H1 (cell line): ENCODE data around the gene PAX9. TPM values are rescaled to one million over a fixed set of nuclear protein-coding genes. Genes with fewer than 3 reads are reported as not detected.

ENCODE experiments used
- CTCF ChIA-PET: fragments of 300-600 bp; sonication (Branson Sonifier 250); formaldehyde crosslinking; loops from one replicate; lab custom pipeline; 2021; ENCODE audit not compliant: partially characterized antibody; lab: Charles Lee
- POLR2A ChIA-PET: fragments of 300-600 bp; sonication (Branson Sonifier 250); formaldehyde crosslinking; loops from one replicate; lab custom pipeline; 2021; ENCODE audit warnings: inconsistent platforms; ENCODE audit not compliant: partially characterized antibody; lab: Charles Lee
- DNase-seq, 2 experiments: peaks; one replicate each; pipeline versions ENCODE4 v3.0.0 to v3.0.0-alpha.2; 2010 to 2022; ENCODE audit warnings: low spot score in 2 of 2, low read depth in 1 of 2, mixed read lengths in 1 of 2
- FAIRE-seq: peaks from 2 replicates; lab custom pipeline; 2011; peaks lifted over from hg19 to GRCh38; lab: Jason Lieb, UNC
- H2AFZ ChIP-seq: 2 replicates; pipeline ENCODE4 v1.8.1; 2012; ENCODE audit warnings: low read length, inconsistent platforms
- H2AK5ac ChIP-seq: 2 replicates; pipeline ENCODE4 v1.6.1; 2013; ENCODE audit warnings: low read depth, low read length
- H2BK120ac ChIP-seq: replicated peaks from 2 replicates; pipeline ENCODE3; 2013; ENCODE audit warnings: low read depth, low read length, inconsistent platforms
- H2BK12ac ChIP-seq: 2 replicates; pipeline ENCODE4 v1.6.1; 2013; ENCODE audit warnings: low read depth, low read length
- H2BK15ac ChIP-seq: 2 replicates; pipeline ENCODE4 v1.6.1; 2013; ENCODE audit warnings: low read length
- H2BK20ac ChIP-seq: 2 replicates; pipeline ENCODE4 v1.6.1; 2013; ENCODE audit warnings: low read length
- H2BK5ac ChIP-seq: 2 replicates; pipeline ENCODE4 v1.6.1; 2013; ENCODE audit warnings: low read depth, low read length
- H3K14ac ChIP-seq: 2 replicates; pipeline ENCODE4 v1.6.1; 2013; ENCODE audit warnings: inconsistent platforms; ENCODE audit not compliant: insufficient read length
- H3K18ac ChIP-seq: 2 replicates; pipeline ENCODE4 v1.6.1; 2013; ENCODE audit warnings: low read length; ENCODE audit errors: extremely low read depth
- H3K23ac ChIP-seq: 2 replicates; pipeline ENCODE4 v1.6.1; 2013; ENCODE audit warnings: inconsistent platforms; ENCODE audit not compliant: insufficient read length
- H3K23me2 ChIP-seq: 2 replicates; pipeline ENCODE4 v1.6.1; 2013; ENCODE audit warnings: low read depth, low read length
- H3K27ac ChIP-seq: 2 replicates; pipeline ENCODE4 v1.6.1; 2011; ENCODE audit warnings: low read depth, low read length, inconsistent platforms
- H3K27me3 ChIP-seq, 4 experiments: replicated peaks in 1 of 4; 1 replicate in 1 of 4; 2 replicates in 3 of 4; pipeline versions ENCODE4 v1.6.1 to v1.8.1; 2011 to 2013; ENCODE audit warnings: low read length in 3 of 4, mild to moderate bottlenecking in 3 of 4, inconsistent platforms in 2 of 4, mixed read lengths in 2 of 4, moderate library complexity in 1 of 4; ENCODE audit not compliant: control insufficient read depth in 3 of 4, insufficient read depth in 3 of 4; ENCODE audit errors: extremely low read depth in 1 of 4
- H3K36me3 ChIP-seq, 4 experiments: 2 replicates each; pipeline versions ENCODE4 v1.6.1 to v1.8.1; 2011 to 2013; ENCODE audit warnings: mild to moderate bottlenecking in 4 of 4, low read length in 3 of 4, moderate library complexity in 2 of 4, control low read depth in 1 of 4, inconsistent platforms in 1 of 4; ENCODE audit not compliant: insufficient read depth in 4 of 4, control insufficient read depth in 2 of 4
- H3K4ac ChIP-seq: replicated peaks from 2 replicates; pipeline ENCODE3; 2013; ENCODE audit warnings: low read length, low read depth, mixed read lengths, inconsistent platforms; ENCODE audit not compliant: insufficient read length
- H3K4me1 ChIP-seq, 4 experiments: replicated peaks in 1 of 4; 1 replicate in 1 of 4; 2 replicates in 3 of 4; pipeline versions ENCODE4 v1.6.1 to v1.8.1; 2011 to 2013; ENCODE audit warnings: low read length in 3 of 4, inconsistent platforms in 2 of 4, mixed read lengths in 1 of 4; ENCODE audit not compliant: insufficient read depth in 4 of 4, control insufficient read depth in 3 of 4
- H3K4me2 ChIP-seq, 2 experiments: 2 replicates each; pipeline versions ENCODE4 v1.6.1 to v1.8.1; 2011 to 2013; ENCODE audit warnings: low read depth in 2 of 2, low read length in 2 of 2, control low read depth in 1 of 2, inconsistent platforms in 1 of 2, mild to moderate bottlenecking in 1 of 2; ENCODE audit not compliant: insufficient read depth in 1 of 2
- H3K4me3 ChIP-seq, 4 experiments: fragments of 200-600, 300-600 bp in 1 of 4; sonication (generic), shearing (Covaris generic), sonication (Bioruptor Twin) in 1 of 4; 2 replicates each; pipeline versions ENCODE4 v1.5.1 to v1.8.1; 2011 to 2016; ENCODE audit warnings: low read length in 4 of 4, low read depth in 3 of 4, control low read depth in 2 of 4, inconsistent platforms in 2 of 4, mild to moderate bottlenecking in 2 of 4, mixed read lengths in 1 of 4, moderate library complexity in 1 of 4; ENCODE audit not compliant: insufficient read depth in 2 of 4; ENCODE audit errors: extremely low read depth in 1 of 4
- H3K56ac ChIP-seq: replicated peaks from 2 replicates; pipeline ENCODE3; 2013; ENCODE audit warnings: low read depth, mild to moderate bottlenecking, mixed read lengths, low read length, inconsistent platforms; ENCODE audit not compliant: insufficient read length
- H3K79me1 ChIP-seq: 2 replicates; pipeline ENCODE4 v1.6.1; 2013; ENCODE audit warnings: low read depth, low read length, control low read depth
- H3K79me2 ChIP-seq, 2 experiments: 2 replicates each; pipeline versions ENCODE4 v1.6.1 to v1.8.1; 2012 to 2013; ENCODE audit warnings: low read length in 2 of 2, mild to moderate bottlenecking in 2 of 2, inconsistent platforms in 1 of 2; ENCODE audit not compliant: insufficient read depth in 2 of 2, control insufficient read depth in 1 of 2
- H3K9ac ChIP-seq, 4 experiments: replicated peaks in 1 of 4; 1 replicate in 1 of 4; 2 replicates in 3 of 4; pipeline versions ENCODE4 v1.6.1 to v1.8.1; 2011 to 2013; ENCODE audit warnings: low read depth in 3 of 4, low read length in 3 of 4, control low read depth in 2 of 4, mild to moderate bottlenecking in 2 of 4, moderate library complexity in 2 of 4, inconsistent platforms in 1 of 4; ENCODE audit errors: extremely low read depth in 1 of 4
- H3K9me3 ChIP-seq, 2 experiments: 2 replicates each; pipeline versions ENCODE4 v1.6.1 to v1.8.1; 2012 to 2013; ENCODE audit warnings: mild to moderate bottlenecking in 2 of 2, moderate library complexity in 2 of 2, control low read depth in 1 of 2, inconsistent platforms in 1 of 2, low read depth in 1 of 2, low read length in 1 of 2, mixed read lengths in 1 of 2; ENCODE audit not compliant: insufficient read depth in 2 of 2
- H4K20me1 ChIP-seq, 2 experiments: replicated peaks in 1 of 2; 2 replicates each; pipeline versions ENCODE3 to v1.8.1; 2011 to 2013; ENCODE audit warnings: inconsistent platforms in 2 of 2, low read length in 2 of 2, mild to moderate bottlenecking in 1 of 2; ENCODE audit not compliant: insufficient read depth in 2 of 2, control insufficient read depth in 1 of 2
- H4K5ac ChIP-seq: 2 replicates; pipeline ENCODE4 v1.6.1; 2013; ENCODE audit warnings: low read length, low read depth, mixed read lengths, inconsistent platforms; ENCODE audit not compliant: insufficient read length
- H4K8ac ChIP-seq: 2 replicates; pipeline ENCODE4 v1.8.0; 2013; ENCODE audit warnings: mild to moderate bottlenecking, moderate library complexity, low read length, inconsistent platforms; ENCODE audit not compliant: insufficient read depth; ENCODE audit errors: extremely low read depth
- H4K91ac ChIP-seq: replicated peaks from 2 replicates; pipeline ENCODE3; 2013; ENCODE audit warnings: low read length, mixed read lengths, inconsistent platforms; ENCODE audit not compliant: insufficient read length
- BACH1 ChIP-seq: IDR thresholded peaks from 2 replicates; pipeline ENCODE4 v1.6.1; 2012; ENCODE audit warnings: low read length, improper control_type of control experiment
- CBX5 ChIP-seq: fragments of 300-800, 300-1000 bp; sonication (generic); IDR thresholded peaks from 2 replicates; pipeline ENCODE4 v1.7.1; 2016; ENCODE audit warnings: antibody characterized with exemption, low read length, low read depth
- CHD2 ChIP-seq: IDR thresholded peaks from 2 replicates; pipeline ENCODE4 v1.6.1; 2012; ENCODE audit warnings: low read length, improper control_type of control experiment
- CTCF ChIP-seq, 3 experiments: IDR thresholded peaks; 1 replicate in 2 of 3; 2 replicates in 1 of 3; pipeline versions ENCODE4 v1.5.1 to v1.6.1; 2011; ENCODE audit warnings: low read length in 3 of 3, mild to moderate bottlenecking in 3 of 3, inconsistent platforms in 2 of 3, low read depth in 1 of 3, moderate library complexity in 1 of 3; ENCODE audit not compliant: insufficient read depth in 1 of 3; ENCODE audit errors: control extremely low read depth in 1 of 3
- E2F6 ChIP-seq: IDR thresholded peaks from 2 replicates; pipeline ENCODE4 v1.6.1; 2012; ENCODE audit warnings: inconsistent platforms
- NRF1 ChIP-seq: IDR thresholded peaks from 2 replicates; pipeline ENCODE4 v1.6.1; 2011; ENCODE audit warnings: mild to moderate bottlenecking, low read depth, low read length, improper control_type of control experiment
- POLR2AphosphoS5 ChIP-seq: IDR thresholded peaks from 2 replicates; pipeline ENCODE4 v1.6.1; 2011; ENCODE audit warnings: low read depth, low read length
- SAP30 ChIP-seq: fragments of 300-600 bp; sonication (generic); IDR thresholded peaks from 2 replicates; pipeline ENCODE4 v1.7.1; 2012; ENCODE audit warnings: low read length, moderate library complexity, mild to moderate bottlenecking, inconsistent platforms; ENCODE audit not compliant: insufficient read depth, insufficient replicate concordance
- SIN3A ChIP-seq, 2 experiments: IDR thresholded peaks in 1 of 2; conservative IDR thresholded peaks in 1 of 2; 2 replicates each; pipeline ENCODE4 v1.6.1; 2011 to 2012; ENCODE audit warnings: low read length in 2 of 2, improper control_type of control experiment in 1 of 2, low read depth in 1 of 2, mild to moderate bottlenecking in 1 of 2
- SUZ12 ChIP-seq: fragments of 200-600 bp; sonication (generic); IDR thresholded peaks from 2 replicates; pipeline ENCODE4 v1.6.1; 2012; ENCODE audit warnings: mild to moderate bottlenecking, inconsistent platforms, low read length, moderate library complexity, mixed read lengths
- YY1 ChIP-seq: IDR thresholded peaks from 2 replicates; pipeline ENCODE4 v1.6.1; 2011; ENCODE audit warnings: low read depth, mild to moderate bottlenecking, low read length
- WGBS, 2 experiments: shearing (Covaris generic) in 1 of 2; methylation state at CpG; one replicate each; pipeline versions ENCODE4 v1.1.6 to v1.1.7; 2013 to 2015; ENCODE audit warnings: low lambda C conversion rate in 2 of 2, mixed read lengths in 2 of 2, inconsistent platforms in 1 of 2, low coverage in 1 of 2, missing lambda C conversion rate in 1 of 2; ENCODE audit not compliant: insufficient replicate concordance in 2 of 2, insufficient coverage in 1 of 2, insufficient read length in 1 of 2; ENCODE audit errors: extremely low coverage in 1 of 2, missing lambda C conversion rate in 1 of 2; 5-methylcytosine and 5-hydroxymethylcytosine counted together
- polyA plus RNA-seq, 7 experiments: library from polyadenylated mRNA; depleted of rRNA in 3 of 7; stranded (reverse) in 5 of 7; unstranded in 2 of 7; fragments of >200 nt in 5 of 7; fragments of 200-250 nt in 2 of 7; gene quantifications; 1 replicate in 5 of 7; 2 replicates in 1 of 7; 4 replicates in 1 of 7; pipeline versions ENCODE4 v1.2.1 to v1.2.3, GENCODE V29; 2011 to 2013; ENCODE audit warnings: missing spikeins in 2 of 7, mixed read lengths in 2 of 7
- total RNA-seq: library from RNA; stranded (reverse); fragmentation: NEBNext Ultra II Directional; extraction: Animal tissue kit (Norgen Biotek cat#: 25700); gene quantifications from 2 replicates; pipeline ENCODE4 v1.2.1, GENCODE V29; 2021

Gene PAX9
- total and polyA plus RNA-seq, 2 of the 8 experiments (the other 6 are each of a cell fraction or from before 2014, with no cell fraction given) = 0.05 TPM; not detected in 1

GRCh38 chr14:36701132-36701531 lies 39.5 kb downstream of the PAX9 start:
- POLR2A ChIA-PET = interaction anchor here (0.5 kb wide), 1 partner anchor 11 kb away, joined by 3 read pairs; no protein-coding TSS in a partner anchor
- Histone ChIP-seq H4K91ac (no peak overlapping the region), H3K23me2 (no peaks in the 10 kb centered on the region), H3K4me2 (no peak overlapping the region), H3K9me3 (no peaks in the 10 kb centered on the region; a peak in 1 of 4 replicates), H3K14ac (no peak overlapping the region), H3K4me3 (no peak overlapping the region), H2AFZ (no peak overlapping the region), H3K27ac (no peak overlapping the region), H2BK15ac (no peak overlapping the region), H3K27me3 (no peaks in the 10 kb centered on the region), H3K56ac (no peak overlapping the region), H3K79me2 (no peaks in the 10 kb centered on the region), H2AK5ac (no peak overlapping the region), H4K5ac (no peak overlapping the region), H3K36me3 (no peaks in the 10 kb centered on the region), H3K23ac (no peak overlapping the region), H3K9ac (no peak overlapping the region), H2BK120ac (no peak overlapping the region), H3K4me1 (no peaks in the 10 kb centered on the region), H2BK12ac (no peak overlapping the region), H2BK5ac (no peak overlapping the region), H2BK20ac (no peak overlapping the region), H3K79me1 (no peaks in the 10 kb centered on the region), H3K4ac (no peak overlapping the region), H3K18ac (no peak overlapping the region), H4K20me1 (no peaks in the 10 kb centered on the region), H4K8ac (no peak overlapping the region)
- CTCF ChIA-PET = interaction anchor here (0.5 to 1.4 kb wide), 9 partner anchors 10 to 221 kb away, joined by 3 read pairs; no protein-coding TSS in a partner anchor
- DNase-seq (no peak), FAIRE-seq (no peak)
- 88% methylated on average over 1 of the region's 1 CpG; no CpG with 5 or more reads in 1 of the 2 experiments for WGBS, 2 experiments
- no peak for TF ChIP-seq SIN3A (conservative IDR thresholded peaks at IDR 0.05 in 1 of 2, IDR thresholded peaks at IDR 0.05 in 1 of 2; ENCODE audit: low read depth in 1 of 2, low read length in 2 of 2)
- no peak for TF ChIP-seq POLR2AphosphoS5
- TF ChIP-seq CHD2 = no peak
- no peak for TF ChIP-seq SAP30
- no peak for TF ChIP-seq CBX5
- no peak for TF ChIP-seq CTCF (IDR thresholded peaks at IDR 0.05; ENCODE audit: control extremely low read depth in 1 of 3, insufficient read depth in 1 of 3, low read depth in 1 of 3, low read length in 3 of 3)
- no peak for TF ChIP-seq E2F6
- TF ChIP-seq NRF1 = no peak
- no peak for TF ChIP-seq BACH1
- no peak for TF ChIP-seq YY1
- no peak for TF ChIP-seq SUZ12
